ENCODE results near the gene MAP4K5.

DNA sequence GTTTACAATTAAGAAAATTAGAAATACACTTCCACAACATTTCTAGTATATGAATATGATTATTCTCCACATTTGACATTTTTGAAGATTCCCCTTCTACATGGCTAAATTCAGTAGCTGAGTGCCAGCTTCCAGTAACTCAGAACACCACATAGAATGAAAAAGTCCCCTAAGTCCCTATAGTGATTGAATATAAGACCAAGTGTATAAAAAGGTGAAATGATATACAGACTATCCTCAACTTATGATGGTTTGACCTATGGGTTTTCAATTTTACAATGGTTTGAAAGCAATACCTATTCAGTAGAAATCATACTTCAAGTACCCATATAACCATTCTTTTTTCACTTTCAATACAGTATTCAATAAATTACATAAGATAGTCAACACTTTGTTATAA lies 43.4 kb upstream of the MAP4K5 start:
- TF ChIP-seq, protein P1, sequence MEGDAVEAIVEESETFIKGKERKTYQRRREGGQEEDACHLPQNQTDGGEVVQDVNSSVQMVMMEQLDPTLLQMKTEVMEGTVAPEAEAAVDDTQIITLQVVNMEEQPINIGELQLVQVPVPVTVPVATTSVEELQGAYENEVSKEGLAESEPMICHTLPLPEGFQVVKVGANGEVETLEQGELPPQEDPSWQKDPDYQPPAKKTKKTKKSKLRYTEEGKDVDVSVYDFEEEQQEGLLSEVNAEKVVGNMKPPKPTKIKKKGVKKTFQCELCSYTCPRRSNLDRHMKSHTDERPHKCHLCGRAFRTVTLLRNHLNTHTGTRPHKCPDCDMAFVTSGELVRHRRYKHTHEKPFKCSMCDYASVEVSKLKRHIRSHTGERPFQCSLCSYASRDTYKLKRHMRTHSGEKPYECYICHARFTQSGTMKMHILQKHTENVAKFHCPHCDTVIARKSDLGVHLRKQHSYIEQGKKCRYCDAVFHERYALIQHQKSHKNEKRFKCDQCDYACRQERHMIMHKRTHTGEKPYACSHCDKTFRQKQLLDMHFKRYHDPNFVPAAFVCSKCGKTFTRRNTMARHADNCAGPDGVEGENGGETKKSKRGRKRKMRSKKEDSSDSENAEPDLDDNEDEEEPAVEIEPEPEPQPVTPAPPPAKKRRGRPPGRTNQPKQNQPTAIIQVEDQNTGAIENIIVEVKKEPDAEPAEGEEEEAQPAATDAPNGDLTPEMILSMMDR (IDR thresholded peaks at IDR 0.05): no peak
- no peak for TF ChIP-seq POLR2A (IDR thresholded peaks at IDR 0.05)
